Esophagus squamous epithelium (tissue), 5 donors: ENCODE measurements around the gene ANKRD63. TPM values are rescaled to one million over a fixed set of nuclear protein-coding genes. Genes with fewer than 3 reads are reported as not detected.

Source experiments
- DNase-seq: peaks from one replicate; lab custom pipeline; 2025; lab: John Stamatoyannopoulos, UW
- H3K27ac ChIP-seq, 4 donors: fragments of 200-600 bp; sonication (generic); one replicate each; pipeline ENCODE4 v1.5.1; 2016 to 2019; ENCODE audit warnings: mild to moderate bottlenecking in 1 of 4
- H3K27me3 ChIP-seq, 4 donors: fragments of 200-600 bp; sonication (generic); 1 replicate in 3 of 4; 2 replicates in 1 of 4; pipeline versions ENCODE4 v1.5.1 to v1.6.0; 2017 to 2021; ENCODE audit warnings: antibody characterized with exemption in 1 of 4
- H3K36me3 ChIP-seq, 3 donors: fragments of 200-600 bp; sonication (generic); one replicate each; pipeline ENCODE4 v1.5.1; 2016 to 2019
- H3K4me1 ChIP-seq, 3 donors: fragments of 200-600 bp; sonication (generic); one replicate each; pipeline ENCODE4 v1.5.1; 2017 to 2019
- H3K4me3 ChIP-seq, 4 donors: fragments of 200-600 bp; sonication (generic); 1 replicate in 3 of 4; 2 replicates in 1 of 4; pipeline ENCODE4 v1.5.1; 2016 to 2019; ENCODE audit warnings: mild to moderate bottlenecking in 2 of 4, moderate library complexity in 1 of 4
- H3K9me3 ChIP-seq, 3 donors: fragments of 200-600 bp; sonication (generic); one replicate each; pipeline ENCODE4 v1.5.1; 2016 to 2019
- POLR2A ChIP-seq, 4 donors: fragments of 450-650 bp; IDR thresholded peaks; one replicate each; pipeline ENCODE4 v1.6.1; 2017; ENCODE audit warnings: antibody characterized with exemption in 4 of 4, mild to moderate bottlenecking in 4 of 4, moderate library complexity in 3 of 4
- WGBS, 2 donors: methylation state at CpG; one replicate each; pipeline ENCODE4 v1.1.5; 2018; 5-methylcytosine and 5-hydroxymethylcytosine counted together
- intact Hi-C: fragments of 100-400 bp; cut with DNase I; formaldehyde crosslinking; loops from one replicate; pipeline ENCODE4 v1.15.0; 2022
- total RNA-seq, 4 donors: library from RNA; depleted of rRNA; stranded (reverse); fragments of >200 nt; gene quantifications; one replicate each; pipeline ENCODE4 v1.1.0, GENCODE V29; 2016
- TF ChIP-seq, protein P1 (sequence below), 6 experiments: fragments of 450-650 bp in 4 of 6; fragments of 200-600 bp in 2 of 6; sonication (generic) in 2 of 6; IDR thresholded peaks; one replicate each; pipeline ENCODE4 v1.5.1; 2016 to 2019; ENCODE audit warnings: antibody characterized with exemption in 6 of 6, mild to moderate bottlenecking in 4 of 6, moderate library complexity in 4 of 6
- donor health status: DM: yes; HTN: yes; CAD: no.

ANKRD63 gene
- total RNA-seq, 4 donors from 2014 or later = not detected

DNA sequence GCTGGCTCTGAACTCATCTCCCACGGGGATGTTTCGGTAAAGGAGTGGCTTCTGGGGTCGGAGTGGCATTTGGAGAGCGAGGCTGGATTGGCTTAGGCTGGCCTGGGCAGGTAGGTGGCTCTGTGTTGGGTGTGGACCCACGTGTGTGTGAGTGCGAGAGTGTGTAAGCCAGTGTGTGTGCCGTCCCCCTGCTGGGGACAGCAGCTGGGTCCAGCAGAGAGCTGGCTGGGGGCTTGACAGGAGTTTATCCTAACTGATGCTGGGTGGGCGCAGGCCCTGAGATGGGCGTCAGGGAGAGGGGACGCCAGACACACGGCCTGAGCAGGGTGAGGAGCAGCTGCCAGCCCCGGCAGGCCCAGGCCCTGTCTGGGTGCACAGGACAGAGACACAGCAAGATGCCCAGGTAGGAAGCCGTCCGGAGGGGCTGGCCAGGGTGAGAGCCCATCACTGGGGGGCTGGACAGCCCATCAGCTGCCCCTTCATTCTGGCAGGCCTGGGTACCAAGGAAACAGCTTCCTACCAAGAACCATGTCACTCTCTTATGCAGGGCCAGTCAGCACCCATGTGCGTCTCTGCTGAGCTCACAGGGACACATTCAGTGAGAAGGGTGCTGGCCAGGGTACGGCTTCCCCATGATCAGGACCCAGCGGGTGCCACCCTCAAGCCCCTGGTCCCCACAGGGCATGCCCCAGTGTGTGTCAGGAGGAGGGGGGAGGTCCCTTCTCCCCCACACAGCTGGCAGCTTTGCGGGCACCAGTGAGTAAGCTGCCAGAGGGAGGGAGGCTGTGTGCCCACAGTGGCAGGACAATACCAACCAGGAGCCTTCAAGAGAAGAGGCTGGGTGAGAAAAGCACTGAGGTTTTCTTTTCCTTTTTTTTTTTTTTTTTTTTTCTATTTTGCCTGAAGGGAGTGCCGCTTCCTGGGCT lies 42.9 kb downstream of the ANKRD63 start:
- Histone ChIP-seq H3K4me3 (peak overlapping the region; percentile 26 to 63 (median 50)), H3K27me3 (peaks cover 0 to 21% (median 0%) of the 10 kb centered on the region in 4 donors), H3K9me3 (no peaks in the 10 kb centered on the region), H3K27ac (peak overlapping the region; percentile 82 to 94 (median 86)), H3K4me1 (peaks cover 34 to 78% (median 39%) of the 10 kb centered on the region in 3 donors), H3K36me3 (no peaks in the 10 kb centered on the region)
- DNase-seq = no peak
- TF ChIP-seq, protein P1, sequence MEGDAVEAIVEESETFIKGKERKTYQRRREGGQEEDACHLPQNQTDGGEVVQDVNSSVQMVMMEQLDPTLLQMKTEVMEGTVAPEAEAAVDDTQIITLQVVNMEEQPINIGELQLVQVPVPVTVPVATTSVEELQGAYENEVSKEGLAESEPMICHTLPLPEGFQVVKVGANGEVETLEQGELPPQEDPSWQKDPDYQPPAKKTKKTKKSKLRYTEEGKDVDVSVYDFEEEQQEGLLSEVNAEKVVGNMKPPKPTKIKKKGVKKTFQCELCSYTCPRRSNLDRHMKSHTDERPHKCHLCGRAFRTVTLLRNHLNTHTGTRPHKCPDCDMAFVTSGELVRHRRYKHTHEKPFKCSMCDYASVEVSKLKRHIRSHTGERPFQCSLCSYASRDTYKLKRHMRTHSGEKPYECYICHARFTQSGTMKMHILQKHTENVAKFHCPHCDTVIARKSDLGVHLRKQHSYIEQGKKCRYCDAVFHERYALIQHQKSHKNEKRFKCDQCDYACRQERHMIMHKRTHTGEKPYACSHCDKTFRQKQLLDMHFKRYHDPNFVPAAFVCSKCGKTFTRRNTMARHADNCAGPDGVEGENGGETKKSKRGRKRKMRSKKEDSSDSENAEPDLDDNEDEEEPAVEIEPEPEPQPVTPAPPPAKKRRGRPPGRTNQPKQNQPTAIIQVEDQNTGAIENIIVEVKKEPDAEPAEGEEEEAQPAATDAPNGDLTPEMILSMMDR (IDR thresholded peaks at IDR 0.05) = peak in 1 of 6 experiments; percentile 31
- peak in 1 of 4 donors; percentile 31 for TF ChIP-seq POLR2A (IDR thresholded peaks at IDR 0.05)
- intact Hi-C loops = no loop called here
- WGBS, 2 donors = 25 to 48% methylated on average over 7 to 11 of the region's 19 CpGs

GRCh38 chr15:40239404-40239692 lies 43.5 kb downstream of the ANKRD63 start:
- Histone ChIP-seq H3K36me3 (no peaks in the 10 kb centered on the region), H3K4me1 (peaks cover 36 to 78% (median 45%) of the 10 kb centered on the region in 3 donors), H3K4me3 (peak overlapping the region; percentile 26 to 63 (median 50)), H3K27ac (peak overlapping the region; percentile 82 to 94 (median 86)), H3K9me3 (no peaks in the 10 kb centered on the region), H3K27me3 (peaks cover 0 to 21% (median 0%) of the 10 kb centered on the region in 4 donors)
- 5 to 23% methylated on average over 2 to 3 of the region's 5 CpGs for WGBS, 2 donors
- DNase-seq = no peak
- TF ChIP-seq, protein P1 (IDR thresholded peaks at IDR 0.05) = no peak
- TF ChIP-seq POLR2A (IDR thresholded peaks at IDR 0.05) = peak in 1 of 4 donors; percentile 17
- intact Hi-C loops = no loop called here

GRCh38 chr15:40238532-40239403 lies 44.1 kb downstream of the ANKRD63 start, which contains the start of gene PAK6:
Gene PAK6 (plus strand): TSS chr15:40239063. CDS start chr15:40264786, 25,723 bp downstream.
- DNase-seq = no peak
- Histone ChIP-seq H3K36me3 (no peaks in the 10 kb centered on the region), H3K27me3 (peaks cover 0 to 21% (median 0%) of the 10 kb centered on the region in 4 donors), H3K4me1 (peaks cover 40 to 78% (median 51%) of the 10 kb centered on the region in 3 donors), H3K27ac (peak within 1 kb of the TSS; percentile 82 to 94 (median 86)), H3K9me3 (no peaks in the 10 kb centered on the region), H3K4me3 (peak within 1 kb of the TSS; percentile 26 to 63 (median 50))
- 7 to 14% methylated on average over 11 to 21 of the region's 39 CpGs for WGBS, 2 donors
- intact Hi-C loops = no loop called here
- no peak for TF ChIP-seq POLR2A (IDR thresholded peaks at IDR 0.05)
- TF ChIP-seq, protein P1 (IDR thresholded peaks at IDR 0.05) = no peak

- H3K4me3 ChIP-seq = no peak overlapping the region
- no peak for DNase-seq
- H3K27ac ChIP-seq = peak overlapping the region; percentile 69 to 85 (median 82)
- H3K36me3 ChIP-seq = no peaks in the 10 kb centered on the region
- H3K4me1 ChIP-seq = peaks cover 38 to 75% (median 44%) of the 10 kb centered on the region in 3 donors
- H3K9me3 ChIP-seq = no peaks in the 10 kb centered on the region
- TF ChIP-seq, protein P1 (IDR thresholded peaks at IDR 0.05) = no peak
- no peak for TF ChIP-seq POLR2A (IDR thresholded peaks at IDR 0.05)
- WGBS, 2 donors = 67 to 73% methylated on average over 4 of the region's 4 CpGs
- H3K27me3 ChIP-seq = peaks cover 0 to 17% (median 0%) of the 10 kb centered on the region in 4 donors
- intact Hi-C loops = no loop called here
These were observed 47.5 kb downstream of the ANKRD63 start for GRCh38 chr15:40235201-40235885.
